Vagina (tissue), 2 donors: ENCODE results near the gene LRRC45. TPM values are rescaled to one million over a fixed set of nuclear protein-coding genes. Genes with fewer than 3 reads are reported as not detected.

Experiments used
- DNase-seq, 2 donors: peaks; one replicate each; pipeline ENCODE4 v3.0.0-alpha.2; 2017; ENCODE audit errors: extremely low spot score in 2 of 2
- H3K27ac ChIP-seq: fragments of 200-600 bp; sonication (generic); one replicate; pipeline ENCODE4 v1.5.1; 2019
- H3K27me3 ChIP-seq: fragments of 200-600 bp; sonication (generic); one replicate; pipeline ENCODE4 v1.5.1; 2019
- H3K36me3 ChIP-seq, 2 donors: fragments of 200-600 bp; sonication (generic); one replicate each; pipeline ENCODE4 v1.5.1; 2017 to 2019
- H3K4me1 ChIP-seq: fragments of 200-600 bp; sonication (generic); one replicate; pipeline ENCODE4 v1.5.1; 2019
- H3K4me3 ChIP-seq, 2 donors: fragments of 200-600 bp; sonication (generic); 1 replicate in 1 of 2; 2 replicates in 1 of 2; pipeline ENCODE4 v1.5.1; 2016 to 2019
- H3K9me3 ChIP-seq: fragments of 200-600 bp; sonication (generic); one replicate; pipeline ENCODE4 v1.5.1; 2019
- CTCF ChIP-seq, 3 experiments: fragments of 450-650 bp in 2 of 3; fragments of 200-600 bp in 1 of 3; sonication (generic) in 1 of 3; IDR thresholded peaks; one replicate each; pipeline ENCODE4 v1.5.1; 2017 to 2019; ENCODE audit warnings: antibody characterized with exemption in 3 of 3, mild to moderate bottlenecking in 2 of 3, moderate library complexity in 2 of 3
- POLR2A ChIP-seq, 2 donors: fragments of 450-650 bp; IDR thresholded peaks; one replicate each; pipeline ENCODE4 v1.6.1; 2017; ENCODE audit warnings: antibody characterized with exemption in 2 of 2, mild to moderate bottlenecking in 2 of 2, moderate library complexity in 2 of 2
- POLR2AphosphoS5 ChIP-seq, 2 donors: sonication (generic); formaldehyde crosslinking; IDR thresholded peaks; one replicate each; pipeline ENCODE4 v1.9.0; 2017; ENCODE audit warnings: antibody characterized with exemption in 2 of 2, mild to moderate bottlenecking in 2 of 2, low read depth in 1 of 2; ENCODE audit not compliant: insufficient read depth in 1 of 2
- intact Hi-C: fragments of 100-400 bp; cut with DNase I; formaldehyde crosslinking; loops from one replicate; pipeline ENCODE4 v1.15.1; 2023
- total RNA-seq: library from RNA; depleted of rRNA; stranded (reverse); fragments of >200 nt; gene quantifications from one replicate; pipeline ENCODE4 v1.2.3, GENCODE V29; 2016

The LRRC45 gene
- total RNA-seq, 1 donor from 2014 or later = 14.0 TPM

DNA sequence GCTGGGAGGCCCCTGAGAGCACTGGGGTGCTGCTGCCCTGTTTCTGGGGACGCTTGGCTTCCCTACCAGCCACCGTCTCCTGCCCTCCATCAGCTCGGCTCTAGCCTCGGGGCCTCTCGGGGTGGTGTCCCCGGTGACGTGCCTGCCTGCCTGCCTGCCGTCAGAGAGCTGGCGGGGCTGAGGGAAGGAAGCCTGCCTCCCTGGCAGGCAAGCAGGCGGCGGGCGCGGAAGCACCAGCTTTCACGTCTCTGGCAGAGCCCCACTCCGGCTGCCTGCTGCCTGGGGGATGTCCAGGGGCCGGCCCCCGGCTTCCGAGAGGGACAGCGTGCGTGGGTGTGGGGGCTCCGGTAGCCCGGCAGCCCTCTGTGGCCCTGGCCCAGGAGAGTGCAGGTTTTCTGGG lies 9.8 kb upstream of the LRRC45 start:
- DNase-seq = no peak
- Histone ChIP-seq H3K9me3 (no peaks in the 10 kb centered on the region), H3K27me3 (no peaks in the 10 kb centered on the region), H3K27ac (peak overlapping the region; percentile 75), H3K4me1 (peaks cover 33% of the 10 kb centered on the region), H3K36me3 (no peaks in the 10 kb centered on the region), H3K4me3 (no peak overlapping the region)
- TF ChIP-seq POLR2AphosphoS5 (IDR thresholded peaks at IDR 0.05; ENCODE audit: insufficient read depth in 1 of 2, low read depth in 1 of 2) = peak in 1 of 2 donors; percentile 51
- TF ChIP-seq POLR2A (IDR thresholded peaks at IDR 0.05) = no peak
- intact Hi-C loops = loop anchor here (5.0 kb wide), 1 partner anchor 51 kb away; the partner anchor contains the start of gene NOTUM

- H3K36me3 ChIP-seq = no peaks in the 10 kb centered on the region
Observed at GRCh38 chr17:82013772-82014321, 9.3 kb upstream of the LRRC45 start.

GRCh38 chr17:82014432-82014831 lies 8.7 kb upstream of the LRRC45 start:
- Histone ChIP-seq H3K9me3 (no peaks in the 10 kb centered on the region), H3K4me1 (peaks cover 33% of the 10 kb centered on the region), H3K27ac (no peak overlapping the region), H3K27me3 (no peaks in the 10 kb centered on the region), H3K4me3 (no peak overlapping the region), H3K36me3 (no peaks in the 10 kb centered on the region)
- no peak for DNase-seq
- TF ChIP-seq POLR2AphosphoS5 (IDR thresholded peaks at IDR 0.05; ENCODE audit: insufficient read depth in 1 of 2, low read depth in 1 of 2) (no peak), CTCF (IDR thresholded peaks at IDR 0.05) (no peak), POLR2A (IDR thresholded peaks at IDR 0.05) (no peak)
- intact Hi-C loops = loop anchor here (5.0 kb wide), 1 partner anchor 52 kb away; the partner anchor contains the start of gene NOTUM

More at GRCh38 chr17:82013772-82014321, 9.3 kb upstream of the LRRC45 start:
- H3K4me3 ChIP-seq = no peak overlapping the region
- H3K9me3 ChIP-seq = no peaks in the 10 kb centered on the region
- H3K4me1 ChIP-seq = peaks cover 33% of the 10 kb centered on the region
- H3K27me3 ChIP-seq = no peaks in the 10 kb centered on the region
- H3K27ac ChIP-seq = peak overlapping the region; percentile 75
- intact Hi-C loops = loop anchor here (5.0 kb wide), 1 partner anchor 52 kb away; the partner anchor contains the start of gene NOTUM
- TF ChIP-seq POLR2AphosphoS5 (IDR thresholded peaks at IDR 0.05; ENCODE audit: insufficient read depth in 1 of 2, low read depth in 1 of 2) = no peak
- TF ChIP-seq POLR2A (IDR thresholded peaks at IDR 0.05) = no peak
- TF ChIP-seq CTCF (IDR thresholded peaks at IDR 0.05) = no peak
- no peak for DNase-seq

DNA sequence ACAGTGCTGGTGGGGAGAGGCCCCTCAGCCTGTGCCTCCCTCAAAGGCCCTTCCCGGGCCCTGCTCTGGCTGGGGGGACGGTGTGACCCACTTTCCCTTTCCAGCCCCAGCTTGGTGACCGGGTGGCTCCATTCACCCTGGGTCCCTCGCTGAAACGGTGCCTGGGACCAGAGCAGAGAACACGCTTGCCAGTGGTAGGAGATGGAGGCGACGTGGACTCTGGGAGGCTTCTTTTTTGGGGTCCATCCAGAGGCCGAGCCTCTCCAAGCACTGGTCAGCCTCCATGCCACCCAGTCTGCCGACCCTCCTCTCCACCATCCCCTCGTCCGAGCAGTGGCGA lies 8.2 kb upstream of the LRRC45 start:
- Histone ChIP-seq H3K36me3 (no peaks in the 10 kb centered on the region), H3K4me1 (peaks cover 39% of the 10 kb centered on the region), H3K9me3 (no peaks in the 10 kb centered on the region), H3K27me3 (no peaks in the 10 kb centered on the region), H3K27ac (no peak overlapping the region), H3K4me3 (no peak overlapping the region)
- no peak for DNase-seq
- intact Hi-C loops = loop anchor here (5.0 kb wide), 1 partner anchor 53 kb away; the partner anchor contains the start of gene NOTUM
- no peak for TF ChIP-seq POLR2A (IDR thresholded peaks at IDR 0.05)
- no peak for TF ChIP-seq CTCF (IDR thresholded peaks at IDR 0.05)
- no peak for TF ChIP-seq POLR2AphosphoS5 (IDR thresholded peaks at IDR 0.05; ENCODE audit: insufficient read depth in 1 of 2, low read depth in 1 of 2)

- intact Hi-C loops = no loop called here
- no peak overlapping the region for H3K4me3 ChIP-seq
- no peak overlapping the region for H3K27ac ChIP-seq
Observed at GRCh38 chr17:82015311-82015971, 7.7 kb upstream of the LRRC45 start.

More at GRCh38 chr17:82015311-82015971, 7.7 kb upstream of the LRRC45 start:
- H3K27me3 ChIP-seq = no peaks in the 10 kb centered on the region
- peaks cover 44% of the 10 kb centered on the region for H3K4me1 ChIP-seq
- no peak for DNase-seq
- H3K36me3 ChIP-seq = no peaks in the 10 kb centered on the region
- H3K9me3 ChIP-seq = no peaks in the 10 kb centered on the region
- no peak for TF ChIP-seq POLR2AphosphoS5 (IDR thresholded peaks at IDR 0.05; ENCODE audit: insufficient read depth in 1 of 2, low read depth in 1 of 2)
- no peak for TF ChIP-seq POLR2A (IDR thresholded peaks at IDR 0.05)
